Astrocyte (in vitro differentiated cells and primary cell): ENCODE measurements around the gene ACOX1. TPM values are rescaled to one million over a fixed set of nuclear protein-coding genes. Genes with fewer than 3 reads are reported as not detected.

Experiments used
- DNase-seq: peaks from one replicate; pipeline ENCODE4 v3.0.0-alpha.2; 2010; ENCODE audit warnings: low read depth
- FAIRE-seq: peaks from 2 replicates; lab custom pipeline; 2011; peaks lifted over from hg19 to GRCh38; lab: Jason Lieb, UNC
- H2AFZ ChIP-seq: 2 replicates; pipeline ENCODE4 v1.6.0; 2012; ENCODE audit warnings: low read depth, low read length, inconsistent platforms
- H3K27ac ChIP-seq: 2 replicates; pipeline ENCODE4 v1.5.1; 2011; ENCODE audit warnings: low read depth, low read length, inconsistent platforms
- H3K27me3 ChIP-seq: 2 replicates; pipeline ENCODE4 v1.6.0; 2011; ENCODE audit warnings: low read length, inconsistent platforms; ENCODE audit not compliant: insufficient read depth
- H3K36me3 ChIP-seq: 2 replicates; pipeline ENCODE4 v1.5.1; 2011; ENCODE audit warnings: low read length, inconsistent platforms; ENCODE audit not compliant: insufficient read depth
- H3K4me1 ChIP-seq: 2 replicates; pipeline ENCODE4 v1.5.1; 2011; ENCODE audit warnings: low read length, inconsistent platforms; ENCODE audit not compliant: insufficient read depth
- H3K4me2 ChIP-seq: 2 replicates; pipeline ENCODE4 v1.6.0; 2012; ENCODE audit warnings: low read length, inconsistent platforms
- H3K4me3 ChIP-seq: 2 replicates; pipeline ENCODE4 v1.5.1; 2011; ENCODE audit warnings: low read depth, mild to moderate bottlenecking, low read length, inconsistent platforms; ENCODE audit not compliant: insufficient read depth
- H3K79me2 ChIP-seq: 2 replicates; pipeline ENCODE4 v1.6.0; 2012; ENCODE audit warnings: mild to moderate bottlenecking, low read length, inconsistent platforms; ENCODE audit not compliant: insufficient read depth
- H3K9ac ChIP-seq: 2 replicates; pipeline ENCODE4 v1.6.0; 2012; ENCODE audit warnings: mild to moderate bottlenecking, low read length, inconsistent platforms
- H3K9me3 ChIP-seq: 2 replicates; pipeline ENCODE4 v1.5.1; 2012; ENCODE audit warnings: low read depth, mild to moderate bottlenecking, low read length, inconsistent platforms; ENCODE audit not compliant: insufficient read depth
- H4K20me1 ChIP-seq: 2 replicates; pipeline ENCODE4 v1.6.0; 2012; ENCODE audit warnings: low read length, inconsistent platforms; ENCODE audit not compliant: insufficient read depth
- H3K27ac Mint-ChIP-seq: one replicate; pipeline ENCODE4 v1.8.0; 2021; ENCODE audit warnings: mild to moderate bottlenecking, mixed read lengths; ENCODE audit not compliant: unreplicated experiment
- H3K27me3 Mint-ChIP-seq: one replicate; pipeline ENCODE4 v1.8.0; 2021; ENCODE audit warnings: low read depth, mixed read lengths; ENCODE audit not compliant: unreplicated experiment
- H3K36me3 Mint-ChIP-seq: one replicate; pipeline ENCODE4 v1.8.0; 2021; ENCODE audit warnings: low read depth, mixed read lengths; ENCODE audit not compliant: unreplicated experiment
- H3K4me1 Mint-ChIP-seq: one replicate; pipeline ENCODE4 v1.8.0; 2021; ENCODE audit warnings: low read depth, mixed read lengths; ENCODE audit not compliant: unreplicated experiment
- H3K4me3 Mint-ChIP-seq: one replicate; pipeline ENCODE4 v1.8.0; 2021; ENCODE audit warnings: mild to moderate bottlenecking, moderate library complexity, mixed read lengths; ENCODE audit not compliant: unreplicated experiment
- H3K9me3 Mint-ChIP-seq: one replicate; pipeline ENCODE4 v1.8.0; 2021; ENCODE audit warnings: mild to moderate bottlenecking, mixed read lengths; ENCODE audit not compliant: unreplicated experiment
- EZH2 ChIP-seq: IDR thresholded peaks from 2 replicates; pipeline ENCODE4 v1.6.1; 2012; ENCODE audit warnings: mild to moderate bottlenecking, low read length, inconsistent platforms; ENCODE audit not compliant: insufficient read depth
- total RNA-seq: library from RNA; stranded (reverse); gene quantifications from 2 replicates; pipeline ENCODE4 v1.2.1, GENCODE V29; 2021
- TF ChIP-seq, protein P1 (sequence below): IDR thresholded peaks from 2 replicates; pipeline ENCODE4 v1.5.1; 2011; ENCODE audit warnings: low read depth, mild to moderate bottlenecking, inconsistent platforms, low read length, moderate library complexity; ENCODE audit not compliant: insufficient read depth

Gene ACOX1
- total RNA-seq, 1 donor from 2014 or later, result 61.3 TPM

DNA sequence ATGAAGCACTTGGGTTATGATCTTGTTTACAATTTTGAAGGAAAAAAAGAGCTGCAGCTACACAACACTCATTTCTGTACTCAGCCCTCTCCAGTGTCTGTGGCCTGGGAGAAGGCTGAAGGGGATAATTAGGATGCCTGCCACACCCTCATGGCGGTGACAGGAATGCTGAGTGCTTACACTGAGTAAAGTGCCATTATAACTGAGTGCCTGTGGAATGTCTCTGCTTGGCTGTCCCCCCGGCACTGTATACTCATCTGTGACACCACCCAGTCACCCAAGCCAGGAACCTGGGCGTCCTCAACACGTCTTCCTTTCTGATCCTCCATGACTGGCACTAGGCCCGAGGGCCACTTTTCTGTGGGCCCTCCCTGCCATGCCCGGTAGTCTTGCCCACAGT lies 70.8 kb downstream of the ACOX1 start:
- Histone ChIP-seq H3K9me3 (no peaks in the 10 kb centered on the region), H3K27me3 (no peaks in the 10 kb centered on the region), H3K4me2 (no peak overlapping the region), H3K27ac (no peak overlapping the region), H3K79me2 (peaks cover 13% of the 10 kb centered on the region), H3K4me1 (peaks cover 5% of the 10 kb centered on the region), H2AFZ (peak overlapping the region; percentile 10), H3K36me3 (no peaks in the 10 kb centered on the region), H4K20me1 (no peaks in the 10 kb centered on the region), H3K4me3 (no peak overlapping the region), H3K9ac (no peak overlapping the region)
- TF ChIP-seq, protein P1, sequence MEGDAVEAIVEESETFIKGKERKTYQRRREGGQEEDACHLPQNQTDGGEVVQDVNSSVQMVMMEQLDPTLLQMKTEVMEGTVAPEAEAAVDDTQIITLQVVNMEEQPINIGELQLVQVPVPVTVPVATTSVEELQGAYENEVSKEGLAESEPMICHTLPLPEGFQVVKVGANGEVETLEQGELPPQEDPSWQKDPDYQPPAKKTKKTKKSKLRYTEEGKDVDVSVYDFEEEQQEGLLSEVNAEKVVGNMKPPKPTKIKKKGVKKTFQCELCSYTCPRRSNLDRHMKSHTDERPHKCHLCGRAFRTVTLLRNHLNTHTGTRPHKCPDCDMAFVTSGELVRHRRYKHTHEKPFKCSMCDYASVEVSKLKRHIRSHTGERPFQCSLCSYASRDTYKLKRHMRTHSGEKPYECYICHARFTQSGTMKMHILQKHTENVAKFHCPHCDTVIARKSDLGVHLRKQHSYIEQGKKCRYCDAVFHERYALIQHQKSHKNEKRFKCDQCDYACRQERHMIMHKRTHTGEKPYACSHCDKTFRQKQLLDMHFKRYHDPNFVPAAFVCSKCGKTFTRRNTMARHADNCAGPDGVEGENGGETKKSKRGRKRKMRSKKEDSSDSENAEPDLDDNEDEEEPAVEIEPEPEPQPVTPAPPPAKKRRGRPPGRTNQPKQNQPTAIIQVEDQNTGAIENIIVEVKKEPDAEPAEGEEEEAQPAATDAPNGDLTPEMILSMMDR, result no peak
- no peak for TF ChIP-seq EZH2
- Mint-ChIP-seq H3K27me3 (peaks cover 2% of the 10 kb centered on the region), H3K4me1 (no peaks in the 10 kb centered on the region), H3K4me3 (no peak overlapping the region), H3K9me3 (no peaks in the 10 kb centered on the region), H3K36me3 (no peaks in the 10 kb centered on the region), H3K27ac (no peak overlapping the region)
- DNase-seq, result no peak
- no peak for FAIRE-seq

DNA sequence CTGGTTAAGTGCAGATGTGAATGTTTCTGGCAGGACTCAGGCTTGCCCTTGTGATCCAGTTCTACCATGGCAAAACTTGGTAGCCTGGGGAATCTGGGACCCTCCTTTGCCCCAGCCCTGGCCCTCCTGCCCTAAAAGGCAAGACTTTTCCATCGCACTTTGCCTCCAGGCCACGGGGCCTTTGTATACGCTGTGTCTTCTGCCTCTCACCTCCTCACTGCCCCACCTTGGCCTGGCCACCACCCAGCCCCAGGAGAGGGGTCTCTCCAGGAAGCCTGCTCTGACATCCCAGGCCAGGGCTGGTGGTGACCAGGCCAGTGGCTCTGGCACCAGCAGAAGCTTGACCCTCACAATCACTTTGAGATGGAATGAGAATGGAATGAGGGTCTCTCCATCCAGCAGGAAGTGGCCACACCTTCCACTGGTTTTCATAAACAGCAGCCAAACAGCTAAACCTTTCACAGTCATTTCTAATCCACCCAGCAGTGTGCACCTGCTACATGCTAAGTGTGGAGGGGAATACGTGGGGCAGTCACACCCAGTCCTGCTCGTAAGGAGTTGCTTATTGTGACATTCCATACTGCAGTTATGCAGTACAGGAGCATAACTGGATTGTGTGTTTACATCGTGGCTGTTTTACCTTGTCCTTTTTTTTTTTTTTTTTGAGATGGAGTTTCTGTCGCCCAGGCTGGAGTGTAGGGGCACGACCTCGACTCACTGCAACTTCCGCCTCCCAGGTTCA lies 72.7 kb downstream of the ACOX1 start:
- Histone ChIP-seq H3K4me2 (no peak overlapping the region), H3K27ac (no peak overlapping the region), H3K79me2 (peaks cover 16% of the 10 kb centered on the region), H4K20me1 (peaks cover 3% of the 10 kb centered on the region), H3K4me1 (peaks cover 5% of the 10 kb centered on the region), H3K36me3 (peaks cover 5% of the 10 kb centered on the region), H2AFZ (no peak overlapping the region), H3K4me3 (no peak overlapping the region), H3K27me3 (no peaks in the 10 kb centered on the region), H3K9ac (no peak overlapping the region), H3K9me3 (no peaks in the 10 kb centered on the region)
- H3K4me3 Mint-ChIP-seq, result no peak overlapping the region
- no peak for FAIRE-seq
- H3K27ac Mint-ChIP-seq, result no peak overlapping the region
- TF ChIP-seq, protein P1, result no peak
- no peak for TF ChIP-seq EZH2
- H3K36me3 Mint-ChIP-seq, result no peaks in the 10 kb centered on the region
- H3K27me3 Mint-ChIP-seq, result peaks cover 2% of the 10 kb centered on the region
- H3K9me3 Mint-ChIP-seq, result no peaks in the 10 kb centered on the region
- H3K4me1 Mint-ChIP-seq, result peaks cover 1% of the 10 kb centered on the region
- DNase-seq, result no peak
